Measurements from ENCODE around the gene RAB3C.

The RAB3C gene

GRCh38 chr5:58774937-58775336 is 192.1 kb downstream of the RAB3C start:
- no peak for DNase-seq (ENCODE audit: low spot score)

GRCh38 chr5:58775701-58776262 is 192.9 kb downstream of the RAB3C start:
- no peak for DNase-seq (ENCODE audit: low spot score)

- DNase-seq (ENCODE audit: low spot score), result no peak
These were observed 193.7 kb downstream of the RAB3C start for GRCh38 chr5:58776559-58776958.

GRCh38 chr5:58778888-58779287 is 196.0 kb downstream of the RAB3C start:
- DNase-seq (ENCODE audit: low spot score), result no peak

GRCh38 chr5:58786035-58786434 is 203.2 kb downstream of the RAB3C start:
- no peak for DNase-seq (ENCODE audit: low spot score)

- DNase-seq (ENCODE audit: low spot score), result no peak
These were observed 203.9 kb downstream of the RAB3C start for GRCh38 chr5:58786711-58787303.

GRCh38 chr5:58787987-58788386 is 205.1 kb downstream of the RAB3C start:
- no peak for DNase-seq (ENCODE audit: low spot score)

- no peak for DNase-seq (ENCODE audit: low spot score)
These were observed 211.2 kb downstream of the RAB3C start for GRCh38 chr5:58793888-58794657.

GRCh38 chr5:58794875-58795274 is 212.0 kb downstream of the RAB3C start:
- DNase-seq (ENCODE audit: low spot score), result no peak

GRCh38 chr5:58795327-58795726 is 212.5 kb downstream of the RAB3C start:
- no peak for DNase-seq (ENCODE audit: low spot score)

- DNase-seq (ENCODE audit: low spot score), result no peak
These were observed 214.1 kb downstream of the RAB3C start for GRCh38 chr5:58797021-58797420.

- DNase-seq (ENCODE audit: low spot score), result no peak
These were observed 217.5 kb downstream of the RAB3C start for GRCh38 chr5:58800356-58800755.

GRCh38 chr5:58800861-58801540 is 218.1 kb downstream of the RAB3C start:
- DNase-seq (ENCODE audit: low spot score), result no peak

GRCh38 chr5:58803056-58803455 is 220.2 kb downstream of the RAB3C start:
- DNase-seq (ENCODE audit: low spot score), result no peak

GRCh38 chr5:58804291-58804690 is 221.4 kb downstream of the RAB3C start:
- DNase-seq (ENCODE audit: low spot score), result no peak

GRCh38 chr5:58810086-58810485 is 227.2 kb downstream of the RAB3C start:
- no peak for DNase-seq (ENCODE audit: low spot score)

- no peak for DNase-seq (ENCODE audit: low spot score)
These were observed 231.0 kb downstream of the RAB3C start for GRCh38 chr5:58813855-58814254.

GRCh38 chr5:58816181-58816731 is 233.4 kb downstream of the RAB3C start:
- no peak for DNase-seq (ENCODE audit: low spot score)

GRCh38 chr5:58818465-58818864 is 235.6 kb downstream of the RAB3C start:
- no peak for DNase-seq (ENCODE audit: low spot score)

GRCh38 chr5:58825441-58825840 is 242.6 kb downstream of the RAB3C start:
- DNase-seq (ENCODE audit: low spot score), result no peak

- DNase-seq (ENCODE audit: low spot score), result no peak
These were observed 243.0 kb downstream of the RAB3C start for GRCh38 chr5:58825899-58826298.

GRCh38 chr5:58827463-58827862 is 244.6 kb downstream of the RAB3C start:
- no peak for DNase-seq (ENCODE audit: low spot score)

GRCh38 chr5:58828258-58828657 is 245.4 kb downstream of the RAB3C start:
- DNase-seq (ENCODE audit: low spot score), result no peak
